HG02610 (cell line): Measurements from ENCODE around the gene ECHS1.
"Not testable (repeated sequence)": the region's sequence is repeated elsewhere in the genome, so short reads cannot be mapped to it uniquely, and the experiment has no call there.

Experiments
- ATAC-seq: cut with Tn5 transposase; IDR thresholded peaks from one replicate; pipeline ENCODE4 v1.9.1; 2021; ENCODE audit warnings: mild to moderate bottlenecking, moderate library complexity; ENCODE audit not compliant: unreplicated experiment

ECHS1 gene

DNA sequence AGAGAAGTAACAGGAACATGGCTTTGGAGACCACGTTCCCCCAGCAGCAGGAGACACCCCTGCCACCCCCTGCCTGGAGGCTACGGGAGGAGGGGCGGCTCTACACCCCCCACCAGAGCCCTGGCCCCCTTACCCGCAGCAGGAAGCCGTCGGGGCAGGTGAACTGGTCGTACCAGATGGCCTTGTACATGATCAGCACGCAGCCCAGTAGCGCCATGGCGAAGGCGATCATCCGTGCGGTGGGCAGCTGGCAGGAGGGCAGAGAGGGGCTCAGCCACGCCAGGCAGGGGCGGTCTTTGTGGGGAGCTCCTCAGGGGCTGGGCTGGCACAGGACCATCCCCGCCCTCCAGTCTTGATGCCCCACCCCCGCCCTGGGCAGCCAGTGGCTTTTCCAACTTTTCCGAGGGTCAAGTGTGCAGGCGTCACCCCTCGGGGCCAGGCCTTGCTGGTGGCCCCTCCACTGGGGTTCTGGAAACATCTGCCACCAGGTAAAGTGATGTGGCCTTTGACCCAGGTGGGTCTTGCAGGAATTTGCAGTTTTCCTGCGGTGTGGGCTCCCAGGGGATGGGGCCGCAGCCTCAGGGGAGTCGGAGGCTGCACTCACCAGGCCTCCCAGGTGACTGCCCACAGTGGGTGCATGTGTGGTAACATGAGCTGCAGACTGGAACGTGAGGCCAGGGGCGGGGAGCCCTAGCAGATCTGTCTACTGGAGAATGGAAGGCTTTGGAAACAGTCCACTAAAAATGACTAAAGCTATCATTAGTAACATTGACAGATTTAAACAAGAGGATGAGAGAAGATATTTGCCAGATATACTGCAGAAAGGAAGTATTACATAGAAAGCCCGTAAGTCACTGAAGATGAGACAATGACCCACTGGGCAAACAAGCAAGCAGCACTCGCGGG lies 46.2 kb downstream of the ECHS1 start:
- no peak for ATAC-seq

DNA sequence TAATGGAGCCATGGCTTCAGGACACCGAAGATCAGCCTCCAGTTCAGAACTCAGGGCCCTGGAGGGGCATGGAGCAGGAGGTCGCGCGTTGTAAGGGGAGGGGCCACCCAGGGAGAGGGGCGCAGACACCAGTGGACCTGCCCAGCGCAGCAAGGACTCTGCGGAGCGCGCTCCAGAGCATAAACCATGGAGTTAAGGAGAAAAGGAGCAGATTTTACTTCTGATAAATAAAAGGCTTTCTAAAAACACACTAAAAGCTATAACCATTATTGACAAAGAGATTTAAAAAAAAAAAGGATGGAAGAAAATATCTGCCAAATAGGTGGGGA lies 47.0 kb downstream of the ECHS1 start:
- ATAC-seq, result no peak

DNA sequence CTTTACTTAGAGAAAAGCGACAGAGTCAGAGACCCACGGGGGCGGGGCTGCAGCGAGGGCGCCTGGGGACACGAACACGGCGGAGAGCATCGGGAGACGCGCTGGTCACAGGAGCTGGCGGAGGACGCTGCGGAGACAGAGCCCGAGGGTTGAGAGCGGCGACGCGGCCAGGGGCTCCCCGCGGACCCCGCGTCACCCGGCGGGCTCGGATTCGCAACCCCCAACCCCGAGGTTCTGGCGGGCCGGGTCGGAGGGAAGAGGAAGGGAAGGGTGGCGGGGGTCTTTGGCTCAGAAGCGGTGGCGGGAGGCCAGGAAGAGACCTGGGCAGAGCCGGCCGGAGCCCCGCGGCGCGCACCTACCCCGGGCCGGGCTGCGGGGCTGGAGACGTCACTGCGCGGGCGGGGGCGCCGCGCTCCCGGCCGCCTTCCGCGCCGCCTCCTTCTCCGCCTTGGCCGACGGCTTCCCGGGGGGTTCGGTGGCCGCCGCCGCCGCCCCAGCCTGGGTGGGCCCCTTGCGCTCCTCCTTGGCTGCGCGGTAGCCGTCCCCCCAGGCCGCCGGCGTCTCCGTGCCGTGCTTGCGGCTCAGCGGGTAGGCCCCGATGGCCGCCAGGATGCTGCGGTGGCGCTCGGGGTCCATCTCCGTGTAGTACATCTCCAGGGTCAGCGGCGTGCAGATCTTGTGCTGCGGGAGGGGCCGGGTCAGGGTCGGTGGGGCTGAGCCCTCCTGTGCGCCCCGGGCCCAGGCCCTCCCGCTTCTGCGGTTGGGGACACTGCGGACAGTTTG lies 47.5 kb downstream of the ECHS1 start:
- no peak for ATAC-seq

DNA sequence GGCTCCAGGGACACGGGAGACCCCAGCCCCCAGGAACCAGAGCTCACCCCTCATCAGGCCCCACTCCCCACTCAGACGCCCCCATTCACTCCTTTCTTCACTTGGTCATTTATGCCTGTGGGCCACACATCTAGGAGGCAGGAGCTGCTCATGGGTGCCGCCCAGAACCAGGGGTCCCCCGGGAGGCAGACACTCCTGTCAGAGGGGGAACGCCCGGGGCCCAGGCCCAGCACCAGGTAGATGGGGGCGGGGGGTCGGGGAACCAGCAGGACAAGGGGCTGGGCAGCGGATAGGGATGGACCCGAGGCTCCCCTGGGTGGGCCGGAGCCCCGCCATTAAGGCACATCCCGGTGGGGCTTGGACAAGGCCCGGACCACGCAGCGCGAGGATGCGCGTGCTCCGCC lies 48.3 kb downstream of the ECHS1 start:
- no peak for ATAC-seq

DNA sequence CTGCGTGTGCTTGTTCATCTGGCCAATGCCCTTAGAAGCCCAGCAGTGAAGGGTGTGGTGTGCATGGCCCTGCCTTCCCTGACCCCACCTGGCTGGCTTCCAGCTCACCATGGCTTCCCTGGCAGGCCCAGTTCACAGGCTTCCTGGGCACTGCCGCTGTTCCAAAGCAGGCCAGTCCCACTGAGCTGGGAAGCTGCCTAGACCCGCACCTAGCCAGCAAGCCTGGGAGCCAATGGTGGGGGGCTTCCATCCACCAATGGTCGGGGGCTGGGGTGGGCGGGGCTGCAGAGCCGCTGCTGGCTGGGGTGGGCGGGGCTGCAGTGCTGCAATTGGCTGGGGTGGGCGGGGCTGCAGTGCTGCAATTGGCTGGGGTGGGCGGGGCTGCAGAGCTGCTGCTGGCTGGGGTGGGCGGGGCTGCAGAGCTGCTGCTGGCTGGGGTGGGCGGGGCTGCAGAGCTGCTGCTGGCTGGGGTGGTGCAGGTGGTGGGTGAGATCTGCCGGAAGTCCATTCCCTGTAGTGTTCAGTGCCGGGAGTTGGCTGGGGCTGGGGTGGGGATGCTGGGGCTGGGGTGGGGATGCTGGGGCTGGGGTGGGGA lies 48.9 kb downstream of the ECHS1 start:
- ATAC-seq, result no peak

DNA sequence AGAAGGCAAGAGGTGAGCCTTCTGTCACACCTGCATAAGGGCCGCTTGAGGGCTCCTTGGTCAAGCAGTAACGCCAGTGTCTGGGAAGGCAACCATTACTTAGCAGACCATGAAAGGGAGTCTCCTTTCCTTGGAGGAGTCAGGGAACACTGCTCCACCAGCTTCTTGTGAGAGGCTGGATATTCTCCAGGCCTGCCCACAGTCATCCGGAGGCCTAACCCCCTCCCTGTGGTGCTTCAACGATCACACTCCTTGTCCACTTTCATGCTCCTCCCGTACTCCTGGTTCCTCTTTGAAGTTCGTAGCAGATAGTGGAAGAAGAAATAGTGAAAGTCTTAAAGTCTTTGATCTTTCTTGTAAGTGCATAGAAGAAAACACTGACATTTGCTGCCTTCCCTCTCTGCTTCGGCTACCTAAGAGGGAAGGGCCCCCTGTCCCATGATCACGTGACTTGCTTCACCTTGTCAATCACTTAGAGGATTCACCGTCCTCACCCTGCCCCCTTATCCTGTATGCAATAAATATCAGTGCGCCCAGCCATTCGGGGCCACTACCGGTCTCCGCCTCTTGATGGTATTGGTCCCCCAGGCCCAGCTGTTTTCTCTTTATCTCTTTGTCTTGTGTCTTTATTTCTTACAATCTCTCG lies 51.0 kb downstream of the ECHS1 start:
- not testable (repeated sequence) for ATAC-seq

DNA sequence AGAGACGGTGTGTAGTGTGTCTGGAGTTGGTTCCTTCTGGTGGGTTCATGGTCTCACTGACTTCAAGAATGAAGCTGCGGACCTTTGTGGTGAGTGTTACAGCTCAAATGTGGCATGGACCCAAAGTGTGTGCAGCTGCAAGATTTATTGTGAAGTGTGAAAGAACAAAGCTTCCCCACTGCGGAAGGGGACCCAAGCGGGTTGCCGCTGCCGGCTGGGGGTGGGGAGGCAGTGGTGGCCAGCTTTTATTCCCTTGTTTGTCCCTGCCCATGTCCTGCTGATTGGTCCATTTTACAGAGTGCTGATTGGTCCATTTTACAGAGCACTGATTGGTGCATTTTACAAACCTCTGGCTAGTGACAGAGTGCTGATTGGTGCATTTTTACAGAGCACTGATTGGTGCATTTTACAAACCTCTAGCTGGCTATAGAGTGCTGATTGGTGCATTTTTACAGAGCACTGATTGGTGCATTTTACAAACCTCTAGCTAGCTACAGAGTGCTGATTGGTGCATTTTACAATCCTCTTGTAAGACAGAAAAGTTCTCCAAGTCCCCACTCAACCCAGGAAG lies 52.2 kb downstream of the ECHS1 start:
- ATAC-seq, result not testable (repeated sequence)

DNA sequence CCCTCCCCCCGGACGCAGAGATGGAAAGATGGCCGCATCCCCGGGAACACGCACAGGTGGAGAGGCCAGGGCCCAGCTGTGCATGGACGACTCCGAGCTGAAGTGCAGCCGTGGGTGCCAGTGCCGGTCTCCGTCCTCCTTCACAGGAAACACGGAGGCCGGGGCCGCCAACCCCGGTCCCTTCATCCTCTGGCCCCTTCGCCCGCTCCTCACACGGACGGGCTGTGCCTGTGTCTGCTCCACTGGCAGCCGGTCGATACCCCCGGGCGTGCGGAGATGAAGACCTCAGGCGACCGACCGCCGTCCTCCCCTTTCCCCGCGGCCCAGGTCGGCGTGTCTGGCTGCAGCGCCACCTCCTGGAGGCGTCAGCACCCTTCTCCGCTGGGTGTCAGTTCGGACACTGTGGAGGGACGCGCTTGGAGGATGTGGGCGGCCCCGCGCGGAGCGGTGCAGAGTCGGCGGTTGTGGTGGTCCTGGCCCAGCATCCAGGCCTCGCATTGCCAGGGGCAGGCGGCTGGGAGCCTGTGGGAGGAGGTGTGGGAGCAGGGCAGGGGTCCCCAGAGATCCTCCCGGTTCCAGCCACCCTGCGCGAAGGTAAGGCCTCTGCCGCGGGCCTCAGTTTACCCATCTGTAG lies 54.5 kb downstream of the ECHS1 start:
- ATAC-seq, result peak; percentile 61

DNA sequence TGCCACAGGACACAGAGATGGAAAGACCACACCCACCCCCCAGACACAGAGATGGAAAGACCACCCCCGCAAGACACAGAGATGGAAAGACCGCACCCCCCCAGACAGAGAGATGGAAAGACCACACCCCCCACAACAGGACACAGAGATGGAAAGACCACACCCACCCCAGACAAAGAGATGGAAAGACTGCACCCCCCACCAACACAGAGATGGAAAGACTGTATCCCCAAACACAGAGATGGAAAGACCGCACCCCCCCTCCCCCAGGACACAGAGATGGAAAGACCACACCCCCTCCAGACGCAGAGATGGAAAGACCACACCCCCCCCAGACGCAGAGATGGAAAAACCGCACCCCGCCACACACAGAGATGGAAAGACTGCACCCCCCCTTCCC lies 56.4 kb downstream of the ECHS1 start:
- ATAC-seq, result no peak

DNA sequence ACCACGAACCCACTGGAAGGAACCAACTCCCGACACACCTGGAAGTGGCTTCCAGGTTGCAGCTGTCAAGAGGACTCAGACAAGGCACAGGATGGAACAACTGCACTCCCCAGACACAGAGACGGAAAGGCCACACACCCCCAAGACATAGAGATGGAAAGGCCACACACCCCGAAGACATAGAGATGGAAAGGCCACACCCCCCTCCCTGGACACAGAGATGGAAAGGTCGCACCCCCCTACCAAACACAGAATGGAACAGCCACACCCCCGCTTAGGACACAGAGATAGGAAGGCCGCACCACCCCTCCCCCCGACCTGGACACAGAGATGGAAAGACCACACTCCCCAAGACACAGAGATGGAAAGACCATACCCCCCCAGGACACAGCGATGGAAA lies 56.9 kb downstream of the ECHS1 start:
- ATAC-seq, result no peak

DNA sequence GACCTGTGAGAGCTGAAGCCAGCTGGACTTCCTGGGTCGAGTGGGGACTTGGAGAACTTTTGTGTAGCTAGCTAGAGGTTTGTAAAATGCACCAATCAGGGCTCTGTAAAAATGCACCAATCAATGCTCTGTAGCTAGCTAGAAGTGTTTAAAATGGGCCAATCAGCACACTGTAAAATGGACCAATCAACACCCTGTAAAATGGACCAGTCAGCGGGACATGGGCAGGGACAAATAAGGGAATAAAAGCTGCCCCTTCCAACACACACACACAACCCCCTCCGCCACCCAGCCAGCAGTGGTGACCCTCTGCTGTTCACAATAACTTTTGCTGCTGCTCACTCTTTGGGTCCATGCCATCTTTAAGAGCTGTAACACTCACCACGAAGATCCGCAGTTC lies 57.3 kb downstream of the ECHS1 start:
- no peak for ATAC-seq

DNA sequence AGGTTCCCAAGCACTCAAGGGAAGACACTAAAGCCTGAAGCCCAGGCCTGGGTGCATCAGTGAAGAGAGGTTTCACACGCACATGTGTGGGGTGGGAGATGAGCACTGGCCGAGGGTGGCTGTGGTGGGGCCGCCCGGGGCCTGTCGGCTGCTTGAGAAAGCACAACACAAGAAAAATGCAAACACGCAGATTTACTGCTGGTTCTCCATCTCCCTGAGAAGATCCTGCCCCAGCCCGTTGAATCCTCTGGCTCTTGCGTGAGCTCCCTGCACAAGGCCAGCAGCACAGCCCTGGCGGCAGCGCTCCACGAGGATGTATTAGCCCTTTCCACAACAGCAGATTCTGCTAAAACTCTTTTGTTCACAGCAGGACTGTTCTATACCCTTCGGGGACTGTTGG lies 58.2 kb downstream of the ECHS1 start:
- ATAC-seq, result no peak

DNA sequence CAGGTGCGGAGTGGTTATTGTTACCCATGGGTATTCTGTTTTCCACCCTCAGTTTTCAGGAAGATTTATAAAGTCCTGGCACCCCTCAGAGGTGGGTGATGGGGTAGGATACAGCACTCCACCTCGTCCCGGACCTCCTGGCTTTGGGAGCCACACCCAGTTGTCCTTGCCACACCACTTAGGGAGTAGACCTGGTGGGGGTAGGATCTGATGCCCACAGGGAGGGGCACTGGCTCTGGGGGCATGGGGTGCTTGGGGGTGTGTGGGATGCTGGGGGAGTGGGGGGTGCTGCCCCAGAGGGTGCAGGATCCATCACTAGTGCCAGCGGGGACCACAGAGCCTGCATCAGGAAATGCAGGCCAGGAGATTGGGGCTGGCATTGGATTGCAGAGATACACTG lies 60.0 kb downstream of the ECHS1 start:
- ATAC-seq, result no peak

DNA sequence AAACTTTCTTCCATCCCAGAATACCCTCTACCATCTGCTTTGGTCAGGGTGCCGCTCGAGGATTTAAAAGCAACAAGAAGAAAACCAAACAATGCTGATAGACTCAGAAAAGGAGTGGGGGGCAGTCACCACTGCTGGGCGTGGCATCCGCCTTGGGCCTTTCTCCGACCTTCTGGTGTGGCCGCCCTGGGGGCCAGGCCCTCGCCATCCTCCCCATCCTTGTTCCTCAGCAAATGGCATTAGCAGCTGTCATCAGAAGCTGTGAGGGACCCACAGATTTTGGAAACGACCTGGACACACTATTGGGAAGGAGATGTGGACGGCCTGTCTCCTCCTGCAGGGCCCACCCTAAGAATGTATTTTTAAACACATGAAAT lies 60.4 kb downstream of the ECHS1 start:
- ATAC-seq, result no peak
